PC-3 (cell line): ENCODE results near the gene SYNPO2L. TPM values are rescaled to one million over a fixed set of nuclear protein-coding genes. Genes with fewer than 3 reads are reported as not detected.

Source experiments
- ATAC-seq: fragments of 200-7000 bp; cut with Tn5 transposase; 2 replicates; pipeline ENCODE4 v1.9.1; 2020; ENCODE audit warnings: mild to moderate bottlenecking, moderate library complexity
- BruUV-seq: library from RNA; stranded (reverse); fragments of 400-500 nt; replicated peaks from 2 replicates; lab custom pipeline; 2021; lab: Mats Ljungman, UMichigan
- CTCF ChIA-PET: fragments of 300-600 bp; sonication (Branson Sonifier 250); formaldehyde crosslinking; loops from one replicate; lab custom pipeline; 2022; ENCODE audit warnings: antibody characterized with exemption; lab: Charles Lee
- POLR2A ChIA-PET: fragments of 300-600 bp; sonication (Branson Sonifier 250); formaldehyde crosslinking; loops from one replicate; lab custom pipeline; 2022; ENCODE audit warnings: antibody characterized with exemption; ENCODE audit not compliant: unreplicated experiment; lab: Charles Lee
- DNase-seq: peaks from one replicate; pipeline ENCODE4 v3.0.0-alpha.2; 2015
- H2AFZ ChIP-seq: fragments of 300-600 bp; sonication (generic); 2 replicates; pipeline ENCODE4 v1.6.0; 2016; ENCODE audit warnings: antibody characterized with exemption, low read length
- H3F3A ChIP-seq: fragments of 300-600 bp; sonication (generic); one replicate; pipeline ENCODE4 v1.6.0; 2017; ENCODE audit warnings: antibody characterized with exemption, low read length, control low read depth, mild to moderate bottlenecking; ENCODE audit not compliant: unreplicated experiment
- H3K27ac ChIP-seq: fragments of 300-600 bp; sonication (generic); 2 replicates; pipeline ENCODE4 v1.5.1; 2016; ENCODE audit warnings: mild to moderate bottlenecking, low read length
- H3K27me3 ChIP-seq: fragments of 300-600 bp; sonication (generic); 2 replicates; pipeline ENCODE4 v1.6.1; 2016; ENCODE audit warnings: low read length, mixed read lengths
- H3K36me3 ChIP-seq: fragments of 300-600 bp; sonication (generic); 2 replicates; pipeline ENCODE4 v1.6.1; 2016; ENCODE audit warnings: low read depth, mixed run types, low read length, mixed read lengths
- H3K4me1 ChIP-seq: fragments of 300-600 bp; sonication (generic); 2 replicates; pipeline ENCODE4 v1.5.1; 2016; ENCODE audit warnings: low read length; ENCODE audit not compliant: insufficient read depth
- H3K4me2 ChIP-seq: fragments of 300-600 bp; sonication (generic); 2 replicates; pipeline ENCODE4 v1.6.0; 2016; ENCODE audit warnings: low read length
- H3K4me3 ChIP-seq: fragments of 300-600 bp; sonication (generic); 2 replicates; pipeline ENCODE4 v1.5.1; 2016; ENCODE audit warnings: mild to moderate bottlenecking, low read length, mixed read lengths
- H3K79me2 ChIP-seq: fragments of 300-600 bp; sonication (generic); 2 replicates; pipeline ENCODE4 v1.6.1; 2017; ENCODE audit warnings: low read length, mixed read lengths
- H3K9ac ChIP-seq: fragments of 300-600 bp; sonication (generic); 2 replicates; pipeline ENCODE4 v1.6.0; 2016; ENCODE audit warnings: mild to moderate bottlenecking, low read length
- H3K9me2 ChIP-seq: fragments of 300-600 bp; sonication (generic); replicated peaks from 2 replicates; pipeline ENCODE4 v1.6.1; 2016; ENCODE audit warnings: mixed run types, low read length, mixed read lengths
- H3K9me3 ChIP-seq: fragments of 300-600 bp; sonication (generic); 2 replicates; pipeline ENCODE4 v1.6.1; 2016; ENCODE audit warnings: low read length, mixed read lengths
- H4K20me1 ChIP-seq: fragments of 300-600 bp; sonication (generic); 2 replicates; pipeline ENCODE4 v1.6.1; 2016; ENCODE audit warnings: low read length, mixed read lengths
- EZH2 ChIP-seq: fragments of 300-600 bp; sonication (generic); IDR thresholded peaks from one replicate; pipeline ENCODE4 v1.6.1; 2017; ENCODE audit warnings: antibody characterized with exemption, mild to moderate bottlenecking, low read length; ENCODE audit not compliant: unreplicated experiment
- EZH2phosphoT487 ChIP-seq: fragments of 300-600 bp; sonication (generic); IDR thresholded peaks from 2 replicates; pipeline ENCODE4 v1.6.1; 2018; ENCODE audit warnings: mild to moderate bottlenecking, antibody characterized with exemption, low read length, borderline replicate concordance
- intact Hi-C: fragments of 100-400 bp; cut with micrococcal nuclease; formaldehyde crosslinking; loops from 2 replicates; pipeline ENCODE4 v1.9.0; 2023
- total RNA-seq: library from RNA; depleted of rRNA; stranded (reverse); fragments of >200 nt; gene quantifications from 2 replicates; pipeline ENCODE4 v1.2.3, GENCODE V29; 2014
- TF ChIP-seq, protein P1 (sequence below): fragments of 300-600 bp; sonication (generic); conservative IDR thresholded peaks from 2 replicates; pipeline ENCODE4 v1.5.1; 2017; ENCODE audit warnings: antibody characterized with exemption, low read depth, mild to moderate bottlenecking, low read length

Gene SYNPO2L
- total RNA-seq, 1 experiment from 2014 or later = not detected

DNA sequence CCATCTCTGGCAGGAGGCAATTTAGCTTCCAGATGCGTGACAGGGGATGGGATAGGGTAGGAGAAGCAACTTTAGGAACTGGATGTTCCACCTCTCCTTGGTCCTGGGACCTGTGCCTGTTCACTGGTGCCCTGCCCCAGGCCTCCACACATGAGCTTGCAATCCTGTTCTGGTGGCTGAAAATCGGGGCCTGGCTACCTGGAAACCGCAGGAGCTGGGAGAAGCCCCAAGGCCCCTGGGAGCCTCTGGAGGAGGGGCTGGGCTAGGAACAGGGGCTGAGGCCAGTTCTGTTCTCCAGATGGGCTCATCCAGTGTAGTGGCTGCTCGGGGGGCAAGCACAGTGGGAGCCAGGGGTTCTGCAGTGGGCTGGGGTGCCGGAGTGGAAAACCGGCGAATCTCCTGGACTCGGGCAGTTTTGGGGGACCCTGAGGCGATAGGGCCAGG is 9.2 kb downstream of the SYNPO2L start:
- no peak overlapping the region for H2AFZ ChIP-seq
- H3K27me3 ChIP-seq = no peaks in the 10 kb centered on the region
- H3K79me2 ChIP-seq = no peaks in the 10 kb centered on the region
- ChIA-PET POLR2A (no interaction called here), CTCF (interaction anchor here (4.4 kb wide), 1 partner anchor 117 kb away, joined by 39 read pairs; no protein-coding TSS in a partner anchor)
- no peaks in the 10 kb centered on the region for H3K4me1 ChIP-seq
- TF ChIP-seq EZH2phosphoT487 = no peak
- TF ChIP-seq, protein P1, sequence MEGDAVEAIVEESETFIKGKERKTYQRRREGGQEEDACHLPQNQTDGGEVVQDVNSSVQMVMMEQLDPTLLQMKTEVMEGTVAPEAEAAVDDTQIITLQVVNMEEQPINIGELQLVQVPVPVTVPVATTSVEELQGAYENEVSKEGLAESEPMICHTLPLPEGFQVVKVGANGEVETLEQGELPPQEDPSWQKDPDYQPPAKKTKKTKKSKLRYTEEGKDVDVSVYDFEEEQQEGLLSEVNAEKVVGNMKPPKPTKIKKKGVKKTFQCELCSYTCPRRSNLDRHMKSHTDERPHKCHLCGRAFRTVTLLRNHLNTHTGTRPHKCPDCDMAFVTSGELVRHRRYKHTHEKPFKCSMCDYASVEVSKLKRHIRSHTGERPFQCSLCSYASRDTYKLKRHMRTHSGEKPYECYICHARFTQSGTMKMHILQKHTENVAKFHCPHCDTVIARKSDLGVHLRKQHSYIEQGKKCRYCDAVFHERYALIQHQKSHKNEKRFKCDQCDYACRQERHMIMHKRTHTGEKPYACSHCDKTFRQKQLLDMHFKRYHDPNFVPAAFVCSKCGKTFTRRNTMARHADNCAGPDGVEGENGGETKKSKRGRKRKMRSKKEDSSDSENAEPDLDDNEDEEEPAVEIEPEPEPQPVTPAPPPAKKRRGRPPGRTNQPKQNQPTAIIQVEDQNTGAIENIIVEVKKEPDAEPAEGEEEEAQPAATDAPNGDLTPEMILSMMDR = no peak
- TF ChIP-seq EZH2 = no peak
- H3F3A ChIP-seq = no peaks in the 10 kb centered on the region
- intact Hi-C loops = no loop called here
- H3K9me3 ChIP-seq = no peaks in the 10 kb centered on the region
- BruUV-seq = no TSS peak
- H3K9ac ChIP-seq = no peak overlapping the region
- no peak overlapping the region for H3K27ac ChIP-seq
- H3K4me2 ChIP-seq = no peak overlapping the region
- no peaks in the 10 kb centered on the region for H3K9me2 ChIP-seq
- DNase-seq (no peak), ATAC-seq (no peak)
- H3K36me3 ChIP-seq = no peaks in the 10 kb centered on the region
- H3K4me3 ChIP-seq = no peak overlapping the region
- H4K20me1 ChIP-seq = no peaks in the 10 kb centered on the region

DNA sequence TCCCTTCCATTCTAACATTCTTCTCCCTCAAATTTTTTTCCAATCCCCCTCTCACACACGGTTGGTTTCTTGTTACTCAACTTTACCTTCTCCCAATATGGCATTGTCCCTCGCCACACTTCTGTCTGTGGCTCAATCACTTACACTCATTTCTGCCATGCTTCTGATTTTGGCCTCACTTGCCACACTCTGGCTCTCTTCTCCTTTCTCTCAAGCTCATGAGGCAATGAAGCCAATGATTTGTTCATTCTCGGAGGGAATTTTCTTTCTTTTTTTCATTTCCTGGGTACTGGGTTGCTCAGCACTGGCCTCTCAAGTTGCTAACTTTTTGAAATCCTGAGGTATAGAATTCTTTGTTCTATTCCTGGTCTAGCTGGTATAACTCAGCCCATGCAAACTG is 10.6 kb downstream of the SYNPO2L start:
- ChIA-PET POLR2A (no interaction called here), CTCF (interaction anchor here (0.5 to 4.4 kb wide), 5 partner anchors 53 to 116 kb away, joined by 3 to 39 read pairs (median 8); no protein-coding TSS in a partner anchor)
- Histone ChIP-seq H3K27ac (no peak overlapping the region), H3K9ac (no peak overlapping the region), H3K4me1 (no peaks in the 10 kb centered on the region), H3F3A (no peaks in the 10 kb centered on the region), H3K79me2 (no peaks in the 10 kb centered on the region), H3K4me2 (no peak overlapping the region), H3K9me3 (no peaks in the 10 kb centered on the region), H3K36me3 (no peaks in the 10 kb centered on the region), H4K20me1 (no peaks in the 10 kb centered on the region), H3K9me2 (no peaks in the 10 kb centered on the region), H2AFZ (no peak overlapping the region), H3K4me3 (no peak overlapping the region), H3K27me3 (no peaks in the 10 kb centered on the region)
- no TSS peak for BruUV-seq
- intact Hi-C loops = loop anchor here (2.0 kb wide), 1 partner anchor 232 kb away; no protein-coding TSS in a partner anchor
- ATAC-seq (no peak), DNase-seq (no peak)
- no peak for TF ChIP-seq EZH2
- TF ChIP-seq, protein P1 = no peak
- no peak for TF ChIP-seq EZH2phosphoT487

DNA sequence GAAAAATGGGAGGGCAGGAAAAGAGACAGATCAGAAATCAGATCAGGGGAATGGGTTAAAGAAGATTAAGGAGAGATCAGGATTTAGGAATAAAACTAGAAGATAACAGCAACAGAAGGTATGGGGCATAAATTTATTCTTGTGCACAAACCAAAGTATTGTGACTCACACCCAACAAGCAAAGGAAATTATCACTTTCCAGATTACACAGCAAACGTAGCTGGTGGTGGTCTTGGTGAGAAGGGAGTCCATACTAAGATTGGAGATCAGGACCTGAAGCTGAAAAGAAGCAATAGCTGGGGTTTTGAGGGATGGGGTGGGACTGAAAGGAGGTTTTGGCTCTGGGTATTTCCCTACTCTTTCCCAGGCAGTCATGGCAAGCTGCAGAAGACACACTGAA is 11.1 kb downstream of the SYNPO2L start:
- no peak for DNase-seq
- POLR2A ChIA-PET = no interaction called here
- H3K4me1 ChIP-seq = no peaks in the 10 kb centered on the region
- no peak overlapping the region for H3K9ac ChIP-seq
- H3K79me2 ChIP-seq = no peaks in the 10 kb centered on the region
- CTCF ChIA-PET = interaction anchor here (0.6 to 4.4 kb wide), 5 partner anchors 53 to 239 kb away, joined by 3 to 39 read pairs (median 8); no protein-coding TSS in a partner anchor
- H3K27ac ChIP-seq = no peak overlapping the region
- no peaks in the 10 kb centered on the region for H4K20me1 ChIP-seq
- no peaks in the 10 kb centered on the region for H3K9me3 ChIP-seq
- BruUV-seq = no TSS peak
- intact Hi-C loops = loop anchor here (1.0 to 2.0 kb wide), 6 partner anchors 19 to 381 kb away; no protein-coding TSS in a partner anchor
- TF ChIP-seq EZH2 (no peak), EZH2phosphoT487 (no peak)
- TF ChIP-seq, protein P1 = no peak
- ATAC-seq = no peak
- H3K27me3 ChIP-seq = no peaks in the 10 kb centered on the region
- H3K36me3 ChIP-seq = no peaks in the 10 kb centered on the region
- no peak overlapping the region for H3K4me3 ChIP-seq
- H3F3A ChIP-seq = no peaks in the 10 kb centered on the region
- no peak overlapping the region for H3K4me2 ChIP-seq
- no peaks in the 10 kb centered on the region for H3K9me2 ChIP-seq
- H2AFZ ChIP-seq = no peak overlapping the region
